Fibroblast of skin of scalp (primary cell): ENCODE measurements around the gene MMP1. TPM values are rescaled to one million over a fixed set of nuclear protein-coding genes. Genes with fewer than 3 reads are reported as not detected.

Experiments used
- DNase-seq: peaks from one replicate; pipeline ENCODE4 v3.0.0-alpha.2; 2013
- polyA plus RNA-seq, 2 experiments: library from polyadenylated mRNA; unstranded; fragments of 120-200 nt; gene quantifications; one replicate each; pipeline ENCODE4 v1.2.1, GENCODE V29; 2013; ENCODE audit not compliant: insufficient read length in 2 of 2

The MMP1 gene
- polyA plus RNA-seq (2013, experiment 1 of 2; ENCODE audit: insufficient read length) = 15.6 TPM
- polyA plus RNA-seq (2013, experiment 2 of 2; ENCODE audit: insufficient read length) = 15.8 TPM

GRCh38 chr11:102798012-102798746, at the start of gene MMP1:
MMP1 (minus strand) TSS chr11:102798160; CDS start chr11:102798092, 68 bp downstream.
- DNase-seq = peak; percentile 71

GRCh38 chr11:102846292-102846691, 48.3 kb upstream of the MMP1 start:
- DNase-seq = peak; percentile 17

- DNase-seq = peak; percentile 59
Observed at GRCh38 chr11:102843489-102843888, 45.5 kb upstream of the MMP1 start, which contains the start of gene MMP3. MMP3 (minus strand) TSS chr11:102843609; CDS start chr11:102843546, 63 bp downstream.

- DNase-seq = no peak
Observed at GRCh38 chr11:102842930-102843329, 45.0 kb upstream of the MMP1 start.

- DNase-seq = no peak
Observed at GRCh38 chr11:102840018-102840417, 42.1 kb upstream of the MMP1 start.

- DNase-seq = no peak
Observed at GRCh38 chr11:102837646-102838045, 39.7 kb upstream of the MMP1 start.

- DNase-seq = peak; percentile 39
Observed at GRCh38 chr11:102837156-102837555, 39.2 kb upstream of the MMP1 start.

GRCh38 chr11:102836290-102836875, 38.4 kb upstream of the MMP1 start:
- DNase-seq = peak; percentile 69

- peak; percentile 15 for DNase-seq
Observed at GRCh38 chr11:102833731-102834130, 35.8 kb upstream of the MMP1 start.

- no peak for DNase-seq
Observed at GRCh38 chr11:102832612-102833011, 34.7 kb upstream of the MMP1 start.

GRCh38 chr11:102831489-102832440, 33.8 kb upstream of the MMP1 start:
- peak; percentile 79 for DNase-seq

- DNase-seq = no peak
Observed at GRCh38 chr11:102831128-102831488, 33.1 kb upstream of the MMP1 start.

- DNase-seq = peak; percentile 31
Observed at GRCh38 chr11:102830001-102830727, 32.2 kb upstream of the MMP1 start.

GRCh38 chr11:102829316-102830000, 31.5 kb upstream of the MMP1 start:
- DNase-seq = no peak

- no peak for DNase-seq
Observed at GRCh38 chr11:102824556-102824955, 26.6 kb upstream of the MMP1 start.

GRCh38 chr11:102819491-102819890, 21.5 kb upstream of the MMP1 start:
- DNase-seq = no peak

- DNase-seq = no peak
Observed at GRCh38 chr11:102813484-102813883, 15.5 kb upstream of the MMP1 start.

- DNase-seq = no peak
Observed at GRCh38 chr11:102812188-102812587, 14.2 kb upstream of the MMP1 start.

GRCh38 chr11:102810950-102811660, 13.1 kb upstream of the MMP1 start:
- DNase-seq = peak; percentile 47

- DNase-seq = no peak
Observed at GRCh38 chr11:102809971-102810370, 12.0 kb upstream of the MMP1 start.

- no peak for DNase-seq
Observed at GRCh38 chr11:102807921-102808320, 10.0 kb upstream of the MMP1 start.
